ENCODE measurements around the gene CHRNA1. TPM values are rescaled to one million over a fixed set of nuclear protein-coding genes. Genes with fewer than 3 reads are reported as not detected.

Gene CHRNA1
- total RNA-seq (2011; cell fraction: chromatin; rRNA removed; ENCODE audit: low replicate concordance) = not detected in 2 replicates
- total RNA-seq (2011; cell fraction: nucleolus; rRNA removed) = not detected in 2 replicates
- not detected in 2 replicates for total RNA-seq (2011; cell fraction: nucleoplasm; rRNA removed)
- total RNA-seq (2014; rRNA removed) (not detected in 2 replicates), total RNA-seq (2014; rRNA removed; fragmentation: Illumina TruSeq; extraction: Trizol) (not detected in 2 replicates), total RNA-seq (2015; rRNA removed; fragmentation: Illumina TruSeq; extraction: Trizol) (not detected in 2 replicates), total RNA-seq (2021) (not detected in 2 replicates), polyA plus RNA-seq (2011; rRNA removed) (not detected in 2 replicates), polyA plus RNA-seq (2014; fragmentation: Illumina TruSeq; extraction: Trizol) (not detected in 2 replicates), polyA plus RNA-seq (2014; fragmentation: Nextera tagmentation; extraction: Ambion mirVana) (not detected), polyA plus RNA-seq (2014; rRNA removed) (not detected in 2 replicates), polyA minus RNA-seq (2011; rRNA and poly(A)+ RNA removed) (not detected in 2 replicates), Bru-seq, nascent RNA (not detected), BruChase-seq, experiment 1, labeled RNA remaining after a 2-hour chase (not detected), BruChase-seq, experiment 2, labeled RNA remaining after a 6-hour chase (not detected)
- not detected in 2 replicates for polyA plus RNA-seq (2011; cell fraction: cytosol; rRNA removed)
- not detected in 2 replicates for polyA plus RNA-seq (2011; cell fraction: nucleus; rRNA removed)
- polyA plus RNA-seq (2012) = not detected in 2 replicates
- not detected in 2 replicates for polyA minus RNA-seq (2011; cell fraction: cytosol; rRNA and poly(A)+ RNA removed)
- not detected in 2 replicates for polyA minus RNA-seq (2011; cell fraction: nucleus; rRNA and poly(A)+ RNA removed)
- long read RNA-seq, experiment 1 = 0 reads
- long read RNA-seq, experiment 2 = 0 reads
- long read RNA-seq, experiment 3 = 0 reads

GRCh38 chr2:174764280-174765255 is at the start of gene CHRNA1:
CHRNA1 (minus strand) TSS chr2:174764472; CDS start chr2:174764394, 78 bp downstream.
- Histone ChIP-seq H3K9me1 (ENCODE audit: control insufficient read depth, insufficient read depth, low read length) (no peaks in the 10 kb centered on the region), H3K27me3 (ENCODE audit: control insufficient read depth in 2 of 2, insufficient read depth in 2 of 2, low read length in 2 of 2) (peaks cover 0 to 23% of the 10 kb centered on the region in 2 experiments; a peak in 2 of 5 replicates), H3K4me2 (ENCODE audit: insufficient read depth, low read length) (no peak within 1 kb of the TSS), H3K4me1 (replicated peaks in 1 of 2; ENCODE audit: control insufficient read depth in 2 of 2, insufficient read depth in 2 of 2, low read length in 2 of 2) (no peaks in the 10 kb centered on the region), H3K79me2 (ENCODE audit: control insufficient read depth, insufficient read depth, low read length) (no peaks in the 10 kb centered on the region), H3K9me3 (replicated peaks; ENCODE audit: control insufficient read depth, insufficient read depth, low read depth, low read length) (no peaks in the 10 kb centered on the region), H3K27ac (ENCODE audit: extremely low read depth, low read depth, low read length) (no peak within 1 kb of the TSS), H3K9ac (ENCODE audit: insufficient read depth in 1 of 2, low read depth in 2 of 2, low read length in 2 of 2) (no peak within 1 kb of the TSS), H4K20me1 (replicated peaks; ENCODE audit: control insufficient read depth, insufficient read depth, low read length) (no peaks in the 10 kb centered on the region), H3K4me3 (no peak within 1 kb of the TSS), H2AFZ (ENCODE audit: low read depth, low read length) (no peak within 1 kb of the TSS), H3K36me3 (ENCODE audit: control insufficient read depth, insufficient read depth, low read length) (no peaks in the 10 kb centered on the region)
- CTCF ChIA-PET (ENCODE audit: low intra/inter-chr PET ratio) = no interaction called here
- no peak for DNase-seq (ENCODE audit: extremely low read depth in 1 of 4, low spot score in 3 of 4)
- no peak for FAIRE-seq
- BruUV-seq (replicated peaks) = no TSS peak
- under 1% methylated on average over 13 of the region's 13 CpGs for WGBS (ENCODE audit: insufficient coverage, low coverage, missing lambda C conversion rate)
- intact Hi-C loops (cut with micrococcal nuclease) = no loop called here
- POLR2A ChIA-PET = interaction anchor here (0.8 to 1.2 kb wide), 3 partner anchors 10 to 403 kb away, joined by 3 to 4 read pairs (median 3); no protein-coding TSS in a partner anchor
- ATAC-seq = no peak
- TF ChIP-seq PRDM10 (IDR thresholded peaks at IDR 0.05; ENCODE audit: partially characterized antibody) (no peak), IRF2 (CRISPR knock-in tag; IDR thresholded peaks at IDR 0.05) (no peak), FOXA3 (CRISPR knock-in tag; conservative IDR thresholded peaks at IDR 0.05 in 1 of 2, IDR thresholded peaks at IDR 0.05 in 1 of 2) (peak in 1 of 2 experiments; percentile 39; a peak in 1 of 4 replicates), MNT (conservative IDR thresholded peaks at IDR 0.05) (no peak)
- in situ Hi-C loops (cut with MboI) = no loop called here

Data from K562 (cell line).